DOHH2 (cell line): Measurements from ENCODE around the gene ZNF382.

ENCODE experiments used
- EZH2phosphoT487 ChIP-seq: fragments of 200-600 bp; sonication (generic); IDR thresholded peaks from 2 replicates; pipeline ENCODE4 v1.6.1; 2017; ENCODE audit warnings: borderline replicate concordance, mild to moderate bottlenecking, antibody characterized with exemption, low read length, moderate library complexity, mixed read lengths
- TF ChIP-seq, protein P1 (sequence below): fragments of 200-600 bp; sonication (generic); IDR thresholded peaks from one replicate; pipeline ENCODE4 v1.5.1; 2014; ENCODE audit warnings: antibody characterized with exemption, mild to moderate bottlenecking, low read depth, low read length; ENCODE audit not compliant: poor library complexity, severe bottlenecking

DNA sequence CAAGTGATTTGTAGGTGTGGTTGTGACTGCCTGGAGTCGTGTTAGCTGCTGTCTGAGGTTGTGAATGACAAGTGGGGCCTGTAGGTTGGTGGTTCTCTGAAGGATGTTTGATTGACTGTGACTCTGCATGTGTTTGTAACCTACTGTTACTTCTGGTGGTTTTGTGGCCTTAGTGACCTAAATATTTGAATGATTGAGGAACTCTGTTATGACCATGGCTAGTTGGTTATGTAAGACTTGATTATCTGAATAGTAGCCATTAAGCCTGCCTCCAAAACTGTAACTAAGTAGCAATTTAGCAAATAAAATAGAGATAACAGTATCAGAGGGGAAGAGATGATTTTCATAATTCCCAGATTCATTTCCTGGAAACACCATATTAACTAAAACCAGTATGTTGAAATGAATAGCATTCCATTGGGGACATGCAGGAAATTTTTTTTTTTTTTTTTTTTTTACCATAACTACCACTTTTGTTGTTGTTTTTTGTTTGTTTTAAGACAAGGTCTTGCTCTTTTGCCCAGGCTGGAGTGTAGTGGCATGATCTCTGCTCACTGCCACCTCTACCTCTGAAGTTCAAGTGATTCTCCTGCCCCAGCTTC is 865 bp downstream of the ZNF382 start:
- TF ChIP-seq EZH2phosphoT487 = no peak
- TF ChIP-seq, protein P1, sequence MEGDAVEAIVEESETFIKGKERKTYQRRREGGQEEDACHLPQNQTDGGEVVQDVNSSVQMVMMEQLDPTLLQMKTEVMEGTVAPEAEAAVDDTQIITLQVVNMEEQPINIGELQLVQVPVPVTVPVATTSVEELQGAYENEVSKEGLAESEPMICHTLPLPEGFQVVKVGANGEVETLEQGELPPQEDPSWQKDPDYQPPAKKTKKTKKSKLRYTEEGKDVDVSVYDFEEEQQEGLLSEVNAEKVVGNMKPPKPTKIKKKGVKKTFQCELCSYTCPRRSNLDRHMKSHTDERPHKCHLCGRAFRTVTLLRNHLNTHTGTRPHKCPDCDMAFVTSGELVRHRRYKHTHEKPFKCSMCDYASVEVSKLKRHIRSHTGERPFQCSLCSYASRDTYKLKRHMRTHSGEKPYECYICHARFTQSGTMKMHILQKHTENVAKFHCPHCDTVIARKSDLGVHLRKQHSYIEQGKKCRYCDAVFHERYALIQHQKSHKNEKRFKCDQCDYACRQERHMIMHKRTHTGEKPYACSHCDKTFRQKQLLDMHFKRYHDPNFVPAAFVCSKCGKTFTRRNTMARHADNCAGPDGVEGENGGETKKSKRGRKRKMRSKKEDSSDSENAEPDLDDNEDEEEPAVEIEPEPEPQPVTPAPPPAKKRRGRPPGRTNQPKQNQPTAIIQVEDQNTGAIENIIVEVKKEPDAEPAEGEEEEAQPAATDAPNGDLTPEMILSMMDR = no peak
